ENCODE measurements around the gene DGKA.

DNA sequence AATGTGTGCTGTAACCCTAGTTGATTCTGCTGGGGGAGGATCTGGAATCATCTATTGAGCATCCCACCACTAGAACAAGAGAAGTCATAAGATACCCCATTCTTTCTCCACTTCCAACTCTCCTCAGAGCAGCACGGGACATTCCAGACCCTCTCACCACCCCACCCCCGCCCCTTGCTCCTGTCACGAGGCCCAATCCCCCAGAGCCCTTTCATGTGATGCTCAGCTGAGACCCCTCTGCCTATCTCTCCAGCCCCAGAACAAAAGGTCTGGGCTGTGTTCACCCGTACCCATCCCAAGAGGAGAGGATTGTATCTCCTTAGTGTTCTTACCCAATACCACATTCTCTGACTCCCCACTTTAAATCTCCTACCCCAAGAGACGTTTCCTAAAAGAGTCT lies 34.3 kb downstream of the DGKA start:
- TF ChIP-seq, protein P1, sequence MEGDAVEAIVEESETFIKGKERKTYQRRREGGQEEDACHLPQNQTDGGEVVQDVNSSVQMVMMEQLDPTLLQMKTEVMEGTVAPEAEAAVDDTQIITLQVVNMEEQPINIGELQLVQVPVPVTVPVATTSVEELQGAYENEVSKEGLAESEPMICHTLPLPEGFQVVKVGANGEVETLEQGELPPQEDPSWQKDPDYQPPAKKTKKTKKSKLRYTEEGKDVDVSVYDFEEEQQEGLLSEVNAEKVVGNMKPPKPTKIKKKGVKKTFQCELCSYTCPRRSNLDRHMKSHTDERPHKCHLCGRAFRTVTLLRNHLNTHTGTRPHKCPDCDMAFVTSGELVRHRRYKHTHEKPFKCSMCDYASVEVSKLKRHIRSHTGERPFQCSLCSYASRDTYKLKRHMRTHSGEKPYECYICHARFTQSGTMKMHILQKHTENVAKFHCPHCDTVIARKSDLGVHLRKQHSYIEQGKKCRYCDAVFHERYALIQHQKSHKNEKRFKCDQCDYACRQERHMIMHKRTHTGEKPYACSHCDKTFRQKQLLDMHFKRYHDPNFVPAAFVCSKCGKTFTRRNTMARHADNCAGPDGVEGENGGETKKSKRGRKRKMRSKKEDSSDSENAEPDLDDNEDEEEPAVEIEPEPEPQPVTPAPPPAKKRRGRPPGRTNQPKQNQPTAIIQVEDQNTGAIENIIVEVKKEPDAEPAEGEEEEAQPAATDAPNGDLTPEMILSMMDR (IDR thresholded peaks at IDR 0.05): no peak
- TF ChIP-seq POLR2AphosphoS5 (IDR thresholded peaks at IDR 0.05): no peak
- TF ChIP-seq POLR2A (IDR thresholded peaks at IDR 0.05): no peak

Measured in prostate gland (tissue), 2 donors.